KG1 (cell line): ENCODE data around the gene ABCA8.
"Not testable (repeated sequence)": the region's sequence is repeated elsewhere in the genome, so short reads cannot be mapped to it uniquely, and the experiment has no call there.

ENCODE experiments used
- DNase-seq: peaks from one replicate; lab custom pipeline; 2025; lab: John Stamatoyannopoulos, UW

The ABCA8 gene

GRCh38 chr17:68955181-68955841 lies at the start of gene ABCA8:
Gene ABCA8, minus strand, starts transcription at chr17:68955392. Its CDS starts 13,358 bp downstream, at chr17:68942034.
- no peak for DNase-seq

- not testable (repeated sequence) for DNase-seq
Measured at GRCh38 chr17:69004759-69005158, 49.6 kb upstream of the ABCA8 start.

- DNase-seq = not testable (repeated sequence)
Measured at GRCh38 chr17:68999743-69000142, 44.6 kb upstream of the ABCA8 start.

GRCh38 chr17:68993112-68993511 lies 37.9 kb upstream of the ABCA8 start:
- DNase-seq = no peak

GRCh38 chr17:68987966-68988365 lies 32.8 kb upstream of the ABCA8 start:
- no peak for DNase-seq

- no peak for DNase-seq
Measured at GRCh38 chr17:68981288-68981687, 26.1 kb upstream of the ABCA8 start.

GRCh38 chr17:68973098-68973846 lies 18.1 kb upstream of the ABCA8 start:
- no peak for DNase-seq

- no peak for DNase-seq
Measured at GRCh38 chr17:68972119-68972704, 17.0 kb upstream of the ABCA8 start.

- DNase-seq = no peak
Measured at GRCh38 chr17:68969101-68969500, 13.9 kb upstream of the ABCA8 start.

GRCh38 chr17:68963958-68964357 lies 8.8 kb upstream of the ABCA8 start:
- DNase-seq = no peak

- no peak for DNase-seq
Measured at GRCh38 chr17:68961214-68961882, 6.2 kb upstream of the ABCA8 start.

- not testable (repeated sequence) for DNase-seq
Measured at GRCh38 chr17:68959117-68959516, 3.9 kb upstream of the ABCA8 start.

GRCh38 chr17:68957944-68958343 lies 2.8 kb upstream of the ABCA8 start:
- no peak for DNase-seq

GRCh38 chr17:68954146-68954896 lies 871 bp downstream of the ABCA8 start:
- DNase-seq = no peak

GRCh38 chr17:68953340-68953997 lies 1.7 kb downstream of the ABCA8 start:
- DNase-seq = no peak

- DNase-seq = no peak
Measured at GRCh38 chr17:68950725-68951124, 4.5 kb downstream of the ABCA8 start.

GRCh38 chr17:68947868-68948267 lies 7.3 kb downstream of the ABCA8 start:
- not testable (repeated sequence) for DNase-seq

- DNase-seq = no peak
Measured at GRCh38 chr17:68944435-68945035, 10.7 kb downstream of the ABCA8 start.

- DNase-seq = not testable (repeated sequence)
Measured at GRCh38 chr17:68943812-68944182, 11.4 kb downstream of the ABCA8 start.

- no peak for DNase-seq
Measured at GRCh38 chr17:68943123-68943811, 11.9 kb downstream of the ABCA8 start.
